GM21381 (cell line): ENCODE data around the gene DEGS1.

Experiments used
- ATAC-seq: cut with Tn5 transposase; IDR thresholded peaks from one replicate; pipeline ENCODE4 v1.9.1; 2021; ENCODE audit warnings: mild to moderate bottlenecking, moderate library complexity; ENCODE audit not compliant: unreplicated experiment

DEGS1 gene

GRCh38 chr1:224212618-224213061, 29.6 kb downstream of the DEGS1 start:
- no peak for ATAC-seq

DNA sequence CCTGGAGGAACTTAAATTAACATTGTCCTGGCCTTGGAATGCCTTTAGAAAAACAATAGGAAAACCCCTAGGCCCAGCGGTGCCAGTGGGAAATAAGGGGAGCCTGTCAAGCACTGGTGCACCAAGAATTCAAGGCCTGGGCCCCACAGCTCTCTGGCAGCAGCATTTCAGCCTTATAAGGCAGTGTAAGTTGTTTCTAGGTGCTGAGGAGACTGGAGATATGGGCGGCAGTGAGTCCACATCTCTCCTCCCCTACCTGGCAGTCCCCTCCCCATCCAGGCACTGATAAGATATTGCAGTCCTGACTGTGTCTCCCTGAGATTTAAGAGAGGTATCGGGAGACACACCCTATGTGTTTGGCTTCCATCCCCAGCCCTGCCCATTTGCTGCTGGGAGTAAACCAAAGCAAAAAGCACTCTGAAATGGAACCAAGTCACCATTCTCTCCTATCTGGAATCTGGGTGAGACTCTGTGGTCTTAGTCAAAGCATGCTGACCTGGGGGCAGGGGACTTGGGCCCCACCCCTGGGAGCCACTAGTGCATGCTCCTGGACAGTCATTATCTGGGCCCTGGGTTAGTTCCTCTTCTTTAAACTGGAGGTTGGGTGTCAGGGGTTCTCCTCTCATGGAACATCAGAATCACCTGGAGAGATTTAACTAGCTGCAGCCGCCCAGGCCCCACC, 30.5 kb downstream of the DEGS1 start:
- no peak for ATAC-seq

DNA sequence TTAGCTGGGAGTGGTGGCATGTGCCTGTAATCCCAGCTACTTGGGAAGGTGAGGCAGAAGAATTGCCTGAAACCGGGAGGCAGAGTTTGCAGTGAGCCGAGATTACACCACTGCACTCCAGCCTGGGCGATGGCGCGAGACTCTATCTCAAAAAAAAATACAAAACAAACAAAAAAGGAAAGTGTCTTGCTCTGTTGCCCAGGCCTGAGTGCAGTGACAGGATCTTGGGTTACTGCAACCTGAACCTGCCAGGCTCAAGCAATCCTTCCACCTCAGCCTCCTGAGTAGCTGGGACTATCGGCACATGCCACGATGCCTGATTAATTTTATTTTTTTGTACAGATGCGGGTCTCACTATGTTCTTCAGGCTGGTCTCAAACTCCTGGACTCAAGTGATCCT, 33.3 kb downstream of the DEGS1 start:
- no peak for ATAC-seq

GRCh38 chr1:224217655-224218623, 34.9 kb downstream of the DEGS1 start:
- no peak for ATAC-seq

DNA sequence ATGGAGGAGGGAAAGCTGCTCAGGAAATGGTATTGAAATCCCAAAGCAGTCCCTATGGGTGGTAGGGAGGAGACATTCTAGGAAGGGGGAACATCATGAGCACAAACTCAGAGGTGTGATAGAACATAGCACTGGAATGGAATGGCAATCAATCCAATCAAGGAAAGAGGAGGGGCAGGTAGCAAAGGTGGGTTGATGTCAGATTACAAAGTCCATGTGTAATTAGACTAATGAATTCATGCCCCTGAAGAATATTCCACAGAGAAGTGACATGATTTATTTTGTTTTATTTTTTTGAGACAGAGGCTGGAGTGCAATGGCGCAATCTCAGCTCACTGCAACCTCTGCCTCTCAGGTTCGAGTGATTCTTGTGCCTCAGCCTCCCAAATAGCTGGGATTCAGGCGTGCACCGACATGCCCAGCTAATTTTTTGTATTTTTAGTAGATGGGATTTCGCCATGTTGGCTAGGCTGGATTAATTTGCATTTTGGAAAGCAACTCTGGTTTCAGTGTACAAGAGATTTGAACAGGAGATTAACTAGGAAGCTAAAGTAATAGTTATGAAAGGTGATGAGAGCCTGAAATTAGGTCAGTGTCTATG, 36.1 kb downstream of the DEGS1 start:
- no peak for ATAC-seq

DNA sequence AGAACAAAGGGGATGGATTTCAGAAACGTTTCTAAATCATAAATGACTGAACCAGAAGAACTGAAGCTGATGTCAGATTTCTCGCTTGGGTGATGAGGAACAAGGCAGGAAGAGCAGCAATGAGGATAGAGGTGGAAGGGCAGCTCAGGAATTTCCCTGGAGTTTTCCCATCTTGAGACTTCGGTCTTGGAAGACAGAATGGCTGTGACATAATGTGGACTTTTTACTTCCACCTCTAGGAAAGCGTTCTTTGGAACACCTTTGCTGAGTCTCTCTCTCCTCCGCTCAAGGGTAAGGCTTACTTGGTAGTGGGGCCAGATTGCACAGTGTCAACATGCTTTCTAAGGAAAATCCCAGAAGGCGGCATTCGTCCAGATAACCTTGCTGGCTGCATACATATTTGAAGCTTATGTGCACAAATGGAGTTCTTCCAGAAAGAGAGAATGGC, 36.6 kb downstream of the DEGS1 start:
- ATAC-seq = no peak

- no peak for ATAC-seq
These were observed 41.0 kb downstream of the DEGS1 start for GRCh38 chr1:224223819-224224714.

DNA sequence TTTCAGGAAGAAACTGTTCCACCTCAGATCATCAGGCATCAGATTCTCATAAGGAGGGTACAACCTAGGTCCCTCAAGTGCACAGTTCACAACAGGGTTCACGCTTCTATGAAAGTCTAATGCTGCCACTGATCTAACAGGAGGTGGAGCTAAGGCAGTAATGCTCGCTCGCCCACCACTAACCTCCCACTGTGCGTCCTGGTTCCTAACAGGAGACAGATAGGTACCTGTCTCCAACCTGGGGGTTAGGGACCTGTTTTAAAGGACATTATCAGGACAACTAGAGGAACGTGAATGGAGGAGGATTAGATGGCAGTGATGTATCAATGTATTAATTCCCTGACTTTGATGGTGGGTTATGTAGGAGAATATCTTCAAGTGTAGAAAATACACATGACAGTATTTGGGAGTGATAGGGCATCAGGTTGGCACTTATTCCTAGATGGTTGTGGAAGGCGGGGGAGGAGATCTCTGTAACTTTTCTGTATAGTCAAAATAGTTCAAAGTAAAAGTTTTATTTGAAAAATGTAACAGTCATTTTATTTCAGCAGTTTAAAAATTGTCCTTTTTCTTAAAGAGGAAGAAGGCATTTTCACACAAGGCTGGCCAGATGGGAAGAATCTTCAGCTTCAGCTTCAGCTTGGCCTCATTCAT, 43.9 kb downstream of the DEGS1 start:
- ATAC-seq = no peak

GRCh38 chr1:224234017-224234416, 51.0 kb downstream of the DEGS1 start:
- ATAC-seq = no peak

DNA sequence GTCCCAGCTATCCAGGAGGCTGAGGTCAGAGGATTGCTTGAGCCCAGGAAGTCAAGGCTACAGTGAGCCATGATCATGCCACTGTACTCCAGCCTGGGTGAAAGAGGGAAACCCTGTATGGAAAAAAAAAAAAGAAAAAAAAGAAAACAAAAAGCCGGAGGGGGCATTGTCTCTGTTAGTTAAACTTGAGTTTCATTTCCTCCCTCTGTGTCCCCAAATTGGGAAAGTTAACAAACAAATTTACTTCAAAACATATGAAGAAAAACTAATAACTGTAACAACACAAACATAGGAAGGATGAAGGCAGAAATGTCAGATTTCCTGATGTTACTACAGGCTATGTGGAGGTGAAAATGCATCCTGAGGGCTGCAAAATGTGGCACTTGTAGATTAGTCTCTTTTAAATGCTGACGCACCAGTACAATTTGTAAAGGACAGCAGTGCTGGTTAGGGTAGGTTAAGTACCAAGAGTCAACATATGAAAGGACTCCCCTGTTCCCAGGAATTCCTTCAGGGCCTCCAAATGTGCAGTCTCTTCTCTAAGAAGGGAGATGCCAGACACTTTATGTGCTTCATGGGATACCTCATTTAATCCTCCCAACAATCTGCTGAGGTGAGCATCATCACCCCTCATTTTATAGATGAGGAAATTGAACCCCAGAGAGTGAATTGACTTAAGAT, 52.9 kb downstream of the DEGS1 start:
- ATAC-seq = no peak

DNA sequence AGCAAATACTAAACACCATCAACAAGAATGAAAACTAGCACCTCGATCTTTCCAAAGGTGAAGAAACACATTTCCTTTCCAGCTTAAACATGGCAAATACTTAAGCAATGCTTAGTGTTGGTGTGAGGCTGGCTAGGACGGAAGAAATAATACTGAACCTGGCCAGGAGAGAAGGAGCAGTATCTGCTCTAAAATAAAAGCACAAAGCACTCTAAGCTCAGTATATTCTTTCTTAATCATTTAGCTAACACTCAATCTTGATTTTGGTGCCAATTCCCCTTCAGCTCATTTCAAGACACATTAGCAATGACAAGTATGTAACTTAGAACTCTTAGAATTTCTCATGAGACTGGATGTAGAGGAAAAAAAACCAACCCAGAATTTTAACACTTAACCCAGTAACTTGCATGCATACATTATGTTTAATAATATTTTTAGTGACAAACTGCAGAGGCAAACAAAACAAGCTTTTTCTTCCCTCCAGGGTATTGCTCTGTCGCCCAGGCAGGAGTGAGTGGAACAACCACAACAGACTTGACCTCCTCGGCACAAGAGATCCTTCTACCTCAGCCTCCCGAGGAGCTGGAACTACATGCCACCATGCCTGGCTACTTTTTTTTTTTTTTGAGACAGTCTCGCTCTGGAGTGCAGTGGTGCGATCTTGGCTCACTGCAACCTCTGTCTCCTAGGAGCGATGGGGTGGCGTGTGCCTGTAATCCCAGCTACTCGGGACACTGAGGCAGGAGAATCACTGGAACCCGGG, 54.3 kb downstream of the DEGS1 start:
- no peak for ATAC-seq

- no peak for ATAC-seq
These were observed 55.2 kb downstream of the DEGS1 start for GRCh38 chr1:224238212-224238611.

- ATAC-seq = no peak
These were observed 55.7 kb downstream of the DEGS1 start for GRCh38 chr1:224238756-224239155.
